HTERT RPE-1 (cell line): ENCODE results near the gene BFSP2.

Experiments used
- in situ Hi-C: fragments of 300-500 bp; cut with MboI; formaldehyde crosslinking; loops from 4 replicates; pipeline ENCODE4 v1.14.3; 2020; ENCODE audit warnings: low sequenced_read_pairs

The BFSP2 gene

DNA sequence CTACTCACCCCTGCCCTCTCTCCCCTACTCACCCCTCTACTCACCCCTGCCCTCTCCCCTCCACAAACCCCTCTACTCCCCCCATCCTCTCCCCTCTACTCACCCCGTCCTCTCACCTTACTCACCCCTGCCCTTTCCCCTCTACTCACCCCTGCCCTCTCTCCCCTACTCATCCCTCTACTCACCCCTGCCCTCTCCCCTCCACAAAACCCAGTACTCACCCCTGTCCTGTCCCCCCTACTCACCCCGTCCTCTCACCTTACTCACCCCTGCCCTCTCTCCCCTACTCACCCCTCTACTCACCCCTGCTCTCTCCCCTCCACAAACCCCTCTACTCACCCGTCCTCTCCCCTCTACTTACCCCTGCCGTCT is 14.2 kb downstream of the BFSP2 start:
- in situ Hi-C loops, result no loop called here

DNA sequence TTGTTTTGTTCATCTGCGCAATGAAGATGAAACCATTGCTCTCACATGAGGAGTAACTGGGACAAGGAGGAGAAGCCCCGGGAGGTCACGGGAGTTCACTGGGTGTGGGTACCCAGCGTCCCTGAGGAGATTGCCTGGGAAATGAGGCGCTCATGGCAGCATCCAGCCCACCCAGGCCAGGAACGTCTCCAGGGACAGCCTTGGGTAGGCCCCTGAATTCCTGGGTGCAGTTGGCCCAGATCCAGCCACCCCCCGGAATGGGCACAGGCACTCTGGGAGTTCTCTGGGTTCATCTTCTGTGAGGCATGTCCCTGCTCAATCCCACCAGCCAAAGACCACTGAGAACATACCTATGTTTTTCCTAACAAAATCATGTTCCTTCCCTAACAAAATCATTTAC is 18.5 kb downstream of the BFSP2 start:
- in situ Hi-C loops, result no loop called here

DNA sequence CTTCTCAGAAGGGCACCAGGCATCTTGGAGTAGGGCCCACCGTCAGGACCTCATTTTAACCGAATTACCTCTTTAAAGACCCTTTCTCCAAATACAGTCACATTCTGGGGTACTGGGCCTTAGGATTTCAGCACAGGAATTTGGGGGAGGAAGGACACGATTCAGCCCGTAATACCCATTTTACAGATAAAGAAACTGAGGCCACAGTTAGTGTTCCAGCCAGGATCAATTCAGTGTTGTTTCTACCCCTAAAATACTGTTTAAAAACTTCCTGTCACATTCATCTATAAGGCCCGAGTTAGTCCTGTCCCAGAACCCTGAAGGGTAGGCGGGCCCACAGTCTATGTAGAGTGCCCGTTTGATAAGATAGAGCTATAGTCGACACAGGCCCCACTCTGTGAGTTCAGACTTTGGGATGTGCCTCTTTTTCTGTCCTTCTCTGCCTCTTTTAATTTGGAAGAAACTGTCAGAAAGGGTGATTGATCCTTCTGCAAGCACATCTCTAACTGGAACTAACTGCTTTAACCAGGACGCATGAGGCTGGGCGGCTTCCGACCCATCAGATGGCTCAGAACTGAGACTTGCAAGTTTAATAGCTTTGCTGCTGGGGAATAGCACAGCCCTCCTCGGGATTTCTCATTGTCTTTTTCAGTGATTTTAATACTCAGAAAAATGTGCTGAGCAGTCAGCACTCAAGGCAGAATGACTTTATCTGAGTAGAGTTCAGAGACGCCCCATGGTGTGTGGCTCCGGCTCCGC is 19.5 kb downstream of the BFSP2 start:
- in situ Hi-C loops, result no loop called here

DNA sequence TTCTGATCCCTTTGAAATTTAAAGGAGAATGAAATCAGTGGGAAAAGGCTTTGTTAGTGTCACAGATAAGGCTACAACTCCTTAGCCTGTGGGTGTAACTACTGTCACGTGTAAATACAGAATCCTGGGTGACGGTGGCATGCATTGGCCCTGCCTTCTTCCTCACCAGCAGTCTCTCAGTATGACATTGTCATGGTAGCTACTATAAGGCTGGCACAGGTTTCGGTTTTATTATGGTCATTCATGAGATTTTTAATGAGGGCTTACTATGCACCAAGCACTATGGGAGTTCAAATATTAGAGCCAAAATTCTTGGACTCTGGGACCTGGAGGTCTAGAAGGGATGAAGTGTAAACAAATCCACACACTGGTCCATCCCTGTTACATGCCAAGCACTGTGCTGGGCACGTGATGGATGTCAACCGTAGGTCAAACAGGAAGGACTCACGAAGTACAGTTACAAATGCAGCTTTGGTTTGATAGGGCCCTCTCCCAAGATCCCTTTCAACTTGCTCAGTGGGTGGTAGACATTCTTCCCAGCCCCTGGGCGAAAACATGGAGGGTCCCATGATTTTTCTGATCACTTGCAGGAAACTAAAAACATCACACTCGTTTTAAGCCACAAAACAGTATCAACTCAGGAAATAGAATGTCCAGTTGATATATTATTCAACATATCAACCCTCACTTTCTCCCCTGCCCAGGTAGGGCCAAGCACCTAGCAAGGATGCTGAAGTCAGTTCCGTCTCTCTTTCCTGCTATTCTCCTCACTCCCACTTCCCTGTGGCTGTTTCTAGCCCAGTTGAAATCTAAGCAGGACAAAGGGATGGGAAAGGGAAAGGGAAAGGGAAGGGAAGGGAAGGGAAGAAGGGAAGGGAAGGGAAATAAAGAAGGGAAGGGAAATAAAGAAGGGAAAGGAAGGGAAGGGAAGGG is 25.3 kb downstream of the BFSP2 start:
- in situ Hi-C loops, result no loop called here

DNA sequence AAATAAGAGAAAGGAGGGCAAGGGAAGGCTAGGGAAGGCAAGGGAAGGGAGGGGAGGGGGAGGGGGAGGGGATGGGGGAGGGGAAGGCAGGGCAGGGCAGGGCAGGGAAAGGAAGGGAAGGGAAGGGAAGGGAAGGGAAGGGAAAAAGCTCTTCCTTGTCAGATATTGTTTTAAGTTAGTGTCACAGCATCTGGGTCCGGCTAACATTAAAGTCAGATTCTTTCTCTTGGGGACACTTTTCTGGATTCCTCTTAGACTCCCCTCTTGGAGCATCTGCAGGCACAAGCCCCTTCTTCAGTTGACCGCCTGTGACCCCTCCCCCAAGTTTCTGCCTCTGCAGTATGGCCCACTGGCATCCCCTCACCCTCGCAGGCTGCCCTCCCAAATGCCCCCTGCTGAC is 26.0 kb downstream of the BFSP2 start:
- in situ Hi-C loops, result no loop called here

DNA sequence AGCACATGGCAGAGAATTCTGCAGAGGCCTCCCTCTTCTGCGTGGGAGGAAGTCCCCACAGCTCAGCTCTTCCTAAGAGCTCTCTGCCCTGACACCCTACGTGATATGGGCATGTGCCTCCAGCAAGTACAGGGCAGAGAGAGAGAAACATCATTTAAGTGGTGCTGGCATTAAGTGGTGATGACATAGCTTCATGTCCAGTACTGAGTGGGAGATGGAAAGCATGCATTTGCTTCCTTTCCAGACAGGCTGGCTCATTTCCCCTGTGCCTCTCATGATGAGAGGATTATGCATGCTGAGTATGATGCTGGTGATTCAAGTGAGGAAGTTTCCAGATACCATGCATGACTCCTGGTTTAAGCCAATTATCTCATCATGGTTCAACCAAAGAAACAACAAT is 26.9 kb downstream of the BFSP2 start:
- in situ Hi-C loops, result no loop called here

DNA sequence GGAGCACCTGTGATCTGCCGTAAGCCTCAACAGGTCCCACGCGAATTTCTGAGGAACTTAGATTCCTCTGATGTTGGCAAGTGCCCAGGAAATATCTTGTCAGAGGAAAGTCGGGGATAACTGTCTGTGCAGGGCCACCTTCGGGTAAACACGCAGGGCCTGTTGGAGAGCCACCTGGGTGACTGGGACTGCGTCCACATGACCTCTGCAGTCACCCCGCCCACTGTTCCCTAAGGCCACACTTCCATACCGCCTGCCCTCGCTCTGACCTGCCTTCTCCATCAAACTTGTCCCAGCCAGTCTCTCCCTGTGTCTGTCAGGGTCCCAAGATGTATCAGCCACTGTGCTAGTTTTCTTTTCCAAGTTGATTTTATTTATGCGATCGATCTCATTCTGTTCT is 28.7 kb downstream of the BFSP2 start:
- in situ Hi-C loops, result no loop called here

DNA sequence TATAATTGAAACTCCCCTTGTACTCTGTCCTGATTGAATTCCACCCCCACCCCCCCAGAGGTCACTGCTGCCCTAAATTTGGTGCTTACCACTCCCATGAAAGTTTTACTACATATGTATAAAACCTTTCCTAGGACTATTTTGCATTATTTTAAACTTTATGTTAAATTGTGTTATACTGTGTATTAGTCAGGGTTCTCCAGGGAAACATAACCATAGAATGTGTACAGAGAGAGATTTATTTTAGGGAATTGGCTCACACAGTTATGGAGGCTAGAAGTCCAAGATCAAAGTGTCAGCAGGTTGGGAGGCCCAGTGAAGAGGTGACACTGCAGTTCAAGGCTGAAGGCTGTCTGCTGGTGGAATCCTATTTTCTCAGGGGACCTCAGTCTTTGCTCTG is 29.2 kb downstream of the BFSP2 start:
- in situ Hi-C loops, result no loop called here

DNA sequence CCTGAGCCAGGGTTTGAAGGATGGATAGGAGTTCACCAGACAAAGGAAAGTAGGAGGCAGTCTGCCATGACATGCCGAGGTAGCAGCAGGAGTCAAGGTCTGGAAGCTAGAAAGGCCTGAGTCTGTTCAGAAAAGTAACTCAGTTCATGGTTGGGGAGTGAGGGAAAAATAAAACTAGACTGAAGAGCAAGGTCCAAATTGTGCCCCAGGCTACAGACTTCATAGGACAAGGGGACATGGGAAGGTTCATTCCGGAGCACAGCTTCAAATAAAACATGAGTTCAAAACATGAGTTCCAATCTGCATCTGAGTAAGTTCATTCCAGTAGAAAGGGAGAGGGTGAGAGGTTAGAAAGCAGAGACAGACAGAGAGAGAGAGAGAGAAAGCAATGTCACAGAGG is 39.7 kb downstream of the BFSP2 start:
- in situ Hi-C loops, result no loop called here

DNA sequence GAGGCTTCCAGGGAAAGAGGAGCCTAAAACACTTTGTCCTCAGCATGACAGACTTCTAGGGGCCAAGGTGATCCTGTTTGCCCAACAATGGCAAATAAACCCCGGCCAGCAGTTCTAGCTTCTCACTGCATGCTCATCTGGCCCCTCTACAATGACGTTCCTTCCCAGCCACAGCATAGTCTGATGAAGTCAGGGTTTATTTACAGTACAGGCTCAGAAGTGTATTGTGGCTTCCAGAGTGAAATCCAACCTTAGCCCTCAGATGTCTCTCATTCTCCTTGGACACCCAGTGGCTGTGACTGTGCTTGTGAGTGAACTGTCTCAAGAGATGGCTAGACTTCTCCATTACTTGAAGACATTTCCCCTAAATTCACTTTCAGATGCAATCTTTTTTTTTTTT is 40.8 kb downstream of the BFSP2 start:
- in situ Hi-C loops, result no loop called here

DNA sequence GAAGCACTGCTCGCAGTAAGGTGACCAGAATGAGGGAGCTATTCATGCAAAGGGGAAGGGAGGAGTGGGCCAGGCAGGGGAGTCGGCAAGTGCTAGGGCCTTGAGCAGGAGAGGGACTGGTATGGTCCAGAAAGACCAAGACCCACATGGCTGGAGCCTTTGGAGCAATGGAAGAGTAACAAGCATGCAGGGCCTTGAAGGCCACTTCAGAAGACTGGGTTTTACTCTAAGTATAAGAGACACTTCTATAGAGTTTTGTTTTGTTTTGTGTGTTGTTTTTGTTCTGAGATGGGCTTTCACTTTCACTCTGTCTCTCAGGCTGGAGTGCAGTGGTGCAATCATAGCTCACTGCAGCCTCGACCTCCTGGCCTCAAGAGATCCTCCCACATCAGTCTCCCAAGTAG is 42.0 kb downstream of the BFSP2 start:
- in situ Hi-C loops, result no loop called here

DNA sequence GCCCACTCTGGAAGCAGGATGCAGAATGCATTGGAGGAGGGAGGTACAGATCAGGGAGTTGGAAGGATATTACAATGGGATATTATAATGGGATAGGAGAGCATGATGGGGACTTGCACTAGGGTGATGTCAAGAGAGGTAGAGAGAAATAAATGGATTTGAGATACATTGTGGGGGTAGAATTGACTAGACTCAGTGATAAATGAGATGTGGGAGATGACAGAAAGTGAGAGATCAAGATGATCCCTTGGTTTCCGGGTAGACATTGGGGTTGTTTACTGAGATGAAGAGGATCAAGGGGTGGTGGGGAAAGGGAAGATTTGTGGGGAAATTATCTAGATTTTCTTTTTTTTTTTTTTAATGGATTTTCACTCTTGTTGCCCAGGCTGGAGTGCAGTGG is 42.7 kb downstream of the BFSP2 start:
- in situ Hi-C loops, result no loop called here

DNA sequence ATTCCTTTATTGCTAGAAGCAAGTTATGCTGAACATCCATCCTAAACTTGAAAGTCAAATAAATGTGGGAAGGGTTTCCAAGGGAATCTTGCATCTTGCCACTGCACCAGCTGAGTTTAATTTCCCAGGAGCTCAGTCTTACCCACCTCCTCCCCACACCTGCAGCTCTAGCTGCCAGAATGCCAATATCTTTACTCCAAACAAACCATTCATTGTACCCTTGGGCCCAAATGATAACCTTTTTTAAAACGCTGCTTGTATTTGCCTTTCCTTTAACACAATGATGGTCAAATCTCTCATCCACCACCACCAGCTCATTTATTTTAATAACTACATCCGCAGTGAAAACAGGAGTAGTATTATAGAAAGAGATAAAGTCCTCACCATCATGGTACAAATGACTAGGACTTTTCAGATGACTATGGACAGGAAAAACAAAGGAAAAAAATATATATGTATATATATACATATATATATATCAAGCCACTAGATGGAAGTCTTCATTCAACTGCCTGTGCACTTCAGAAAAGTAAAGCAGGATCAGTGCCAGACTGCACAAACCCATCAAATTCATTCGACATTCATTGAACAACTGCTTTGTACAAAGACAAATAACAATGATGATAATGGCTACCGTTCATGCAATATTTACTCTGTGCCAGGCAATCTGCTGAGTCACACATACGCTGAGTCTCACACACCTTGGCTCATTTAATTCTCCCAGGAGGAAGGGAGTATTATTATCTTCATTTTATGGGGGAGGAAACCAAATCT is 44.0 kb downstream of the BFSP2 start:
- in situ Hi-C loops, result no loop called here

DNA sequence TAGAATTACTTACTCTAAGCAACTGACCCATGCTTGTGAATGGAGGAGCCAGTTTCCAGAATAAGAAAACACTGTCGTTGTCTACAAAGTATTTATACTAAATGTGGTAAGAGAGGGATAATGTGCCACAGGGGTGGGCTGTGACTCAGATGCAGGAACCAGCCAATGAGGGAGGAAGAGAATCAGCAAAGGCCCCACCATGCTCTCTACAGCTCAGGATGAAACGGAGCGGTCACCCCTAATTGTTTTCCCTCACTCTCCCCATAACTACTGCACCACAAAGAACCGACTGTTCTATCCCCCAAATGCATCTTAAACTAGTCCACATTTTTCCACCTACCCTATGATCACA is 44.5 kb downstream of the BFSP2 start:
- in situ Hi-C loops, result no loop called here

DNA sequence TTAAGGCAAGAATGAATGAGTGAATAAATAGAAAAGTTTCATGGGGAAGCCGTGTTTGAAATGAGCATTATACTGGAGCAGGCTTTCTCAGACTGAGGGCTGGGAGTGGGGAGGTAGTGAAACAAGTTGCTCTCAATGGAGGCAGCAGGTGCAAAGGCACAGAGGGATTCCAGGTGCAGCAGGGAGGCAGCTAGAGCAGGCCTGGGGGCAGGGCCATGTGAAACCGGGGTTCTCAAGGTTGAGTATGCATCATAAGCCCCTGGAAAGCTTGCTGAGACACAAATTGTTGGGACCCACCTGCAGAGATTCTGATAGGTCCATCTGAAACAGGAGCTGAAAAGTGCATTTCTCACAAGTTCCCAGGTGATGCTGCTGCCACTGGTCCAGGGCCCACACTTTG is 45.3 kb downstream of the BFSP2 start:
- in situ Hi-C loops, result no loop called here

DNA sequence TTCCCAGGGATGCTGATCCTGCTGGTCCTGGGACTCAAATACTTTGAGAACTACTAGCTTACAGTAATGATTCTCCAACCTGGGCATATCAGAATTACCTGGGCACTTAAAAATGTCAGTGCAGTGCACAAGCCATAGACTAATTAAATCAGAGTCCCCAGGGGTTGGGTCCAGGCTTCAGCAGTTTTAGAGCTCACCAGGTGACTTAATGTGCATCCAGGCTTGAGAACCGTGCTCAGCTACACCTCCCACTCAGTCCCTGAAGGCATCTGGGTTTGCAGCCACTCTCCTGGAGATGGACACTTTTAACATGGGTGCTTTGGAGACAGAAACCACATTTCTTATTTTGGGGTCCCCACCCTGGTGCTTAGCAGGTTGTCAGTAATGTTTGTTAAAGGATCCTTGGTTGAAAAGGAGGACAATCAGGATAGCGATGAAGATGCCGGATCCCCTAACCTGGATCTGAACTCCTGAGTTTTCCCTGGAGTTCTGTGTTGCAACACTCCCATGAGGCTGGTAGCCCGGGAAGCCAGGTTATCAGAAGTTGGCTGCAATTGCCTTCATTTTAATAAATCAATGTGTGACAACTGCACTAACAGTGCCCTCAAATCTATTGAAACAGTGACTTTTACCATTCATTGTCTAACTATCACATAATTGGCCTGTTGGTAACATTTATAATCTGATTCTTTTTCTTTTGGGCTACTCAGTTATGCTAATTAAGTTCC is 48.1 kb downstream of the BFSP2 start:
- in situ Hi-C loops, result no loop called here

DNA sequence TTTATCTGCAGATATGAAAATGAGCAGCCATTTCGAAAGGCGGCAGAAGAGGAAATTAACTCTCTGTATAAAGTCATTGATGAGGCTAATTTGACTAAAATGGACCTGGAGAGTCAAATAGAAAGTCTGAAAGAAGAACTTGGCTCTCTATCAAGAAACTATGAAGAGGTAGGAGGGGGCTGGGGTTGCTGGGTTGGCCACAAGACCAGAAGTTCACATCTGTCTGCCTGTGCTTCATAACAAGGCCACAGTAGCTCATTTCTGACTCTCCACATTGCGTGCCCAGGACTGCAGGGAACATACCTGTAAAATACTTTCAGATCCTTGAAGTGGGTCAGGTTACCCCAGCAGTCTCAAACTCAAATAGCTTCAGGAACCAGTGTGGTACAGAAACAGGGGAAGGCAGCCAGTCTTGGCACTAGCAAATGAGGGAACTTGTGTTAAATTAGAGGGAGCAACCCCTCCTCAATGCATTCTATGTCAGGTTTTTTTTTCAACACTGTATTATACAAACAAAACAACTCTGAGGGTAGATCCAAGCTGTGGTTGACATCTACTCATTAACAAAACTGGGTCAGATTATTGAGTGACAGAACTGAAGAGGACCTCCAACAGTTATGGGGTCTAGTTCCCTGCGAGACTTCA is 48.7 kb downstream of the BFSP2 start:
- in situ Hi-C loops, result no loop called here

DNA sequence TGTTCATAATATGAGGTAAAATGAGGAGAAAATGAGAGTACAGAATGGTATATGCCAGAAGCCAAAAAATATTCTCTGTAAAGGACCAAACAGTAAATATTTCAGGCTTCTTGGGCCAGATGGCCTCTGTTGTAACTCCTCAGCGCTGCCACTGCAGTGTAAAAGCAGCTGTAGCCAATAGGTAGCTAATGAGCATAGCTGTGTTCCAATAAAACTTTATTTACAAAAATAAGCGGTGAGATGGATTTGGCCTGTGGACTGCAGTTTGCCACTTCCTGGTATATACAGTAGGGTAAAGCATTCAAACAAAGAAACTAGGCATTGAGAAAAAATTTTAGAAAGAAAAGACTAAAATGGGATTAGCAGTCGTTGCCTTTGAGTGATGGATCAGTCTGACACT is 51.5 kb downstream of the BFSP2 start:
- in situ Hi-C loops, result no loop called here

DNA sequence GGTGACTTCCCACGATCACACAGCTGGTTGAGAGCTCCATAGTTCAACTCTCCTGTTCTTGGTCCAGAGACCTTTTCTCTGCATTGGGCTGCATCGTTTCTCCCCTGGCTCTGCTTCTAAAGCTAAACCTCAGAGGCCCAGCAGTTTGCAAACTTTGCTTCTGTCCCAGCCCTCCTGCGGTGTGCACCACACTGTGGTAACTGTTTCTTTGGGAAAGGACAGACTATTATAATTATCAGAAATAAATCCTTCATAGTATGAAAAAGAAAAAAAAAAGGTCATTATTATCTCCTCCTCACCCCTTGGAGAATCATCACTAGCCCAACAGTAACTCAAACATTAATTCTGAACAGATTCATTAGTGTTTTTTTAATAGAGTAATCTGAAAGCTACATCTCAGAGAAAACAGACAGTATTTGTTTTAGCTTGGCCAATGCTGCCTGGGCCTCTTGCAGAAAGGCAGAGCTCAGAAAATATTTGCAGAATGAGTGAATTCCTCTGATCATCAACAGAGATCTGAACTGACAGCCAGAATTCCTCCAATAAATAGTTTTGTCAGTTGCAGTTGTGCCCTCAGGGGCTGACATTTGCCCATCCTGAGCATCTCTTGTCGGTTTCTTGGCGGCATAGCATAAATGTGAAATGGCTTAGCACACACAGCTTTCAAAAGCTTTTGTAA is 52.9 kb downstream of the BFSP2 start:
- in situ Hi-C loops, result no loop called here

DNA sequence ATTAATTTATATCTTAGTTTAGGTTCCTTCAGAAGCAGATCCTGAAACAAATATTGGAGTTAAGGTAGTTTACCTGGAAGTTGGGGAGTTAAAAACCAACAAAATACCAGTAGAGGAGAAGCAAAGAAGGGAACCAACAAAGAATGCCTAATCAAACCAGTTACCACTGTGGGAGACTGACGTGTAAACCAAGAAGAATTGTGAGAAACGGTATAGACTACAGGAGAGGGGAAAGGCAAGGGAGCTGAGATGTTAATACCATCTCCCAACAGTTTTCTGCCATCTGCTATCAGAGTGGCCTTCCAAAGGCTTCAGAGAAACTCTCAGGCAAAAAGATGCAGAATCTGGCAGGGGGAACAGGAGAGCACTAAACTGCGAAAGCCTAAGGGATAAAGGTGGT is 53.5 kb downstream of the BFSP2 start:
- in situ Hi-C loops, result no loop called here
